D721Med (cell line): Measurements from ENCODE around the gene PCMTD2.

Experiments
- DNase-seq: peaks from one replicate; pipeline ENCODE4 v3.0.0; 2011; ENCODE audit warnings: low spot score; ENCODE audit not compliant: insufficient read length
- FAIRE-seq: peaks from 2 replicates; lab custom pipeline; 2011; peaks lifted over from hg19 to GRCh38; lab: Jason Lieb, UNC
- CTCF ChIP-seq: IDR thresholded peaks from 2 replicates; pipeline ENCODE4 v1.5.1; 2012; ENCODE audit warnings: mild to moderate bottlenecking, control low read depth; ENCODE audit not compliant: insufficient read depth; ENCODE audit errors: missing control alignments

Gene PCMTD2

GRCh38 chr20:64276817-64277216 lies 21.3 kb downstream of the PCMTD2 start:
- DNase-seq: no peak
- TF ChIP-seq CTCF: no peak
- FAIRE-seq: no peak

GRCh38 chr20:64277571-64278316 lies 22.2 kb downstream of the PCMTD2 start:
- DNase-seq: no peak
- FAIRE-seq: no peak
- TF ChIP-seq CTCF: no peak

- FAIRE-seq (no peak), DNase-seq (no peak)
- no peak for TF ChIP-seq CTCF
Observed at GRCh38 chr20:64278317-64278681, 22.8 kb downstream of the PCMTD2 start.

GRCh38 chr20:64279826-64280459 lies 24.4 kb downstream of the PCMTD2 start:
- FAIRE-seq (no peak), DNase-seq (no peak)
- no peak for TF ChIP-seq CTCF

- TF ChIP-seq CTCF: no peak
- no peak for DNase-seq
- FAIRE-seq: no peak
Observed at GRCh38 chr20:64280460-64280843, 24.9 kb downstream of the PCMTD2 start.

- DNase-seq (no peak), FAIRE-seq (no peak)
- no peak for TF ChIP-seq CTCF
Observed at GRCh38 chr20:64283646-64284045, 28.1 kb downstream of the PCMTD2 start.
